H9 (cell line): ENCODE measurements around the gene DHCR7. TPM values are rescaled to one million over a fixed set of nuclear protein-coding genes. Genes with fewer than 3 reads are reported as not detected.
A peak's percentile ranks its signal among the peaks of the same experiment; 100 is the strongest.

Experiments
- DNase-seq: peaks from one replicate; pipeline ENCODE4 v3.0.0-alpha.2; 2017
- H2AFZ ChIP-seq: one replicate; pipeline ENCODE4 v1.6.1; 2013; ENCODE audit warnings: mild to moderate bottlenecking, low read length, control low read depth, moderate library complexity
- H2AK5ac ChIP-seq: 2 replicates; pipeline ENCODE4 v1.6.1; 2013; ENCODE audit warnings: low read length, control low read depth, mixed read lengths; ENCODE audit not compliant: insufficient read length
- H2BK120ac ChIP-seq: one replicate; pipeline ENCODE4 v1.6.1; 2013; ENCODE audit warnings: low read depth, mild to moderate bottlenecking, low read length, control low read depth, inconsistent platforms; ENCODE audit not compliant: poor library complexity, severe bottlenecking
- H2BK12ac ChIP-seq: 2 replicates; pipeline ENCODE4 v1.6.1; 2013; ENCODE audit warnings: low read length, control low read depth, mixed read lengths, low read depth; ENCODE audit not compliant: insufficient read length
- H2BK15ac ChIP-seq: 2 replicates; pipeline ENCODE4 v1.6.1; 2013; ENCODE audit warnings: low read depth, low read length, control low read depth
- H2BK20ac ChIP-seq: one replicate; pipeline ENCODE4 v1.6.1; 2013; ENCODE audit warnings: low read depth, mild to moderate bottlenecking, low read length, control low read depth, inconsistent platforms; ENCODE audit not compliant: poor library complexity, severe bottlenecking
- H2BK5ac ChIP-seq: 2 replicates; pipeline ENCODE4 v1.6.1; 2013; ENCODE audit warnings: low read length, control low read depth, mixed read lengths; ENCODE audit not compliant: insufficient read length
- H3K14ac ChIP-seq: 2 replicates; pipeline ENCODE4 v1.6.1; 2013; ENCODE audit warnings: low read length, control low read depth; ENCODE audit not compliant: insufficient read depth
- H3K18ac ChIP-seq: 2 replicates; pipeline ENCODE4 v1.6.1; 2013; ENCODE audit warnings: low read depth, mild to moderate bottlenecking, mixed read lengths, low read length, control low read depth; ENCODE audit not compliant: insufficient read length
- H3K23ac ChIP-seq: 2 replicates; pipeline ENCODE4 v1.6.1; 2013; ENCODE audit warnings: low read length, control low read depth, mixed read lengths, low read depth; ENCODE audit not compliant: insufficient read length
- H3K23me2 ChIP-seq: 2 replicates; pipeline ENCODE4 v1.6.1; 2013; ENCODE audit warnings: low read depth, mild to moderate bottlenecking, mixed read lengths, low read length, control low read depth; ENCODE audit not compliant: insufficient read length, poor library complexity, severe bottlenecking
- H3K27ac ChIP-seq: 2 replicates; pipeline ENCODE4 v1.5.1; 2013; ENCODE audit warnings: low read length, control low read depth, mixed read lengths, low read depth; ENCODE audit not compliant: insufficient read length
- H3K27me3 ChIP-seq: 2 replicates; pipeline ENCODE4 v1.6.1; 2013; ENCODE audit warnings: low read length, control low read depth, inconsistent platforms; ENCODE audit not compliant: insufficient read depth
- H3K4ac ChIP-seq: 2 replicates; pipeline ENCODE4 v1.6.1; 2013; ENCODE audit warnings: low read depth, mild to moderate bottlenecking, control low read depth, inconsistent platforms, low read length, moderate library complexity
- H3K4me1 ChIP-seq: 2 replicates; pipeline ENCODE4 v1.6.1; 2013; ENCODE audit warnings: low read length, control low read depth, inconsistent platforms; ENCODE audit not compliant: insufficient read depth
- H3K4me2 ChIP-seq: 2 replicates; pipeline ENCODE4 v1.6.1; 2013; ENCODE audit warnings: low read length, control low read depth, mixed read lengths; ENCODE audit not compliant: insufficient read length, insufficient read depth
- H3K56ac ChIP-seq: 2 replicates; pipeline ENCODE4 v1.6.1; 2013; ENCODE audit warnings: low read depth, mild to moderate bottlenecking, mixed read lengths, low read length, control low read depth; ENCODE audit not compliant: insufficient read length
- H3K79me1 ChIP-seq: 2 replicates; pipeline ENCODE4 v1.6.1; 2013; ENCODE audit warnings: low read depth, mild to moderate bottlenecking, moderate library complexity, low read length, control low read depth, inconsistent platforms; ENCODE audit not compliant: insufficient read depth, poor library complexity, severe bottlenecking
- H3K79me2 ChIP-seq: 2 replicates; pipeline ENCODE4 v1.6.1; 2013; ENCODE audit warnings: low read length, control low read depth, inconsistent platforms; ENCODE audit not compliant: insufficient read depth
- H3K9ac ChIP-seq: 2 replicates; pipeline ENCODE4 v1.6.1; 2013; ENCODE audit warnings: low read length, control low read depth, mixed read lengths; ENCODE audit not compliant: insufficient read length; ENCODE audit errors: extremely low read depth
- H3K9me3 ChIP-seq: one replicate; pipeline ENCODE4 v1.6.1; 2013; ENCODE audit warnings: low read depth, low read length, inconsistent platforms; ENCODE audit not compliant: control insufficient read depth
- H3T11ph ChIP-seq: one replicate; pipeline ENCODE4 v1.6.1; 2013; ENCODE audit warnings: mild to moderate bottlenecking, low read length, control low read depth, inconsistent platforms
- H4K20me1 ChIP-seq: one replicate; pipeline ENCODE4 v1.6.1; 2013; ENCODE audit not compliant: control insufficient read depth, insufficient read length, insufficient read depth
- H4K5ac ChIP-seq: 2 replicates; pipeline ENCODE4 v1.6.1; 2013; ENCODE audit warnings: low read depth, mild to moderate bottlenecking, mixed read lengths, low read length, control low read depth; ENCODE audit not compliant: insufficient read length
- H4K8ac ChIP-seq: replicated peaks from 2 replicates; pipeline ENCODE4 v1.6.1; 2013; ENCODE audit warnings: low read length, control low read depth, mixed read lengths, low read depth; ENCODE audit not compliant: insufficient read length
- H4K91ac ChIP-seq: 2 replicates; pipeline ENCODE4 v1.6.1; 2013; ENCODE audit warnings: low read depth, mild to moderate bottlenecking, moderate library complexity, mixed read lengths, low read length, control low read depth; ENCODE audit not compliant: insufficient read length
- H3K27ac Mint-ChIP-seq, 3 experiments: 2 replicates in 2 of 3; 3 replicates in 1 of 3; pipeline ENCODE4 v1.8.0; 2020 to 2021; ENCODE audit warnings: mixed read lengths in 3 of 3, mild to moderate bottlenecking in 1 of 3, moderate library complexity in 1 of 3
- H3K27me3 Mint-ChIP-seq: 2 replicates; pipeline ENCODE4 v1.8.0; 2021; ENCODE audit warnings: low read depth, mild to moderate bottlenecking, moderate library complexity, mixed read lengths
- H3K36me3 Mint-ChIP-seq, 3 experiments: 2 replicates in 2 of 3; 3 replicates in 1 of 3; pipeline ENCODE4 v1.8.0; 2020 to 2021; ENCODE audit warnings: low read depth in 3 of 3, mixed read lengths in 3 of 3; ENCODE audit not compliant: insufficient read depth in 1 of 3
- H3K4me1 Mint-ChIP-seq, 2 experiments: 2 replicates each; pipeline ENCODE4 v1.8.0; 2020; ENCODE audit warnings: mixed read lengths in 2 of 2
- H3K4me3 Mint-ChIP-seq, 2 experiments: 2 replicates in 1 of 2; 3 replicates in 1 of 2; pipeline ENCODE4 v1.8.0; 2020 to 2021; ENCODE audit warnings: mild to moderate bottlenecking in 2 of 2, mixed read lengths in 2 of 2, moderate library complexity in 1 of 2
- H3K9me3 Mint-ChIP-seq, 2 experiments: 2 replicates in 1 of 2; 3 replicates in 1 of 2; pipeline ENCODE4 v1.8.0; 2020; ENCODE audit warnings: mild to moderate bottlenecking in 2 of 2, mixed read lengths in 2 of 2, moderate library complexity in 1 of 2
- CTCF ChIP-seq: fragments of 200-600 bp; sonication (generic); conservative IDR thresholded peaks from 3 replicates; pipeline ENCODE4 v1.8.0; 2021; ENCODE audit warnings: antibody characterized with exemption, mild to moderate bottlenecking
- WGBS: extraction: QIAGEN DNeasy Blood & Tissue Kit; methylation state at CpG from one replicate; pipeline ENCODE4 v1.1.7; 2013; ENCODE audit warnings: missing lambda C conversion rate, low lambda C conversion rate, mixed read lengths; ENCODE audit not compliant: insufficient read length; ENCODE audit errors: extremely low coverage; 5-methylcytosine and 5-hydroxymethylcytosine counted together
- total RNA-seq: library from RNA; stranded (reverse); gene quantifications from 2 replicates; pipeline ENCODE4 v1.2.1, GENCODE V29; 2021

The DHCR7 gene
- total RNA-seq, 1 experiment from 2014 or later: 124 TPM

DNA sequence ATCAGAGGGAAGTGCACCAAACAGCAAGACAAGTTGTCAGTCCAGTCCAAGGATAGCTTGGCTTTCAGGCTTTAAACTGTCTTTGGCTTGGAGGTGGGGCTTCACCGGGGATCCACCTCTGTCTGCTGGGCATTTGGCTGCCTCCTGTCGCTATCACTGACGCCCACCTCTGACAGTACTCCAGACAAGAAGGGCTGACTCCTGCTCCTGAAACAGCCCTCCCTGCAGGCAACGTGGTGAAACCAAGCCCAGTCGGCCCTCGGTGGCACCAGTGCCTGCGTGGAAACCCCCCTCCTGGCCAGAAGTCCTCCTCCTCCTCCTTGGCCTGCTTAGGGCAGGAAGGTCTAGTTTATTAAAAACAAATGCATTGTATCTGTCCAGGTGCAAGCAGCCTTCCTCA lies 16.9 kb downstream of the DHCR7 start:
- no peak for DNase-seq

More for the DNA sequence above, 16.9 kb downstream of the DHCR7 start:
- no peak overlapping the region for H2BK20ac ChIP-seq
- H2BK15ac ChIP-seq: no peak overlapping the region
- H3K4ac ChIP-seq: no peak overlapping the region
- WGBS: no CpG with 5 or more reads among the region's 7 CpGs
- Mint-ChIP-seq H3K4me1 (peaks cover 4 to 7% of the 10 kb centered on the region in 2 experiments; a peak in 3 of 4 replicates), H3K36me3 (peaks cover 7 to 24% (median 15%) of the 10 kb centered on the region in 3 experiments; a peak in 6 of 7 replicates), H3K27ac (peak overlapping the region in 1 of 3 experiments; percentile 32; a peak in 2 of 7 replicates), H3K4me3 (no peak overlapping the region), H3K27me3 (no peaks in the 10 kb centered on the region; the same call in 1 of the 2 replicates), H3K9me3 (peaks cover 0 to 7% of the 10 kb centered on the region in 2 experiments; a peak in 3 of 5 replicates)
- H2BK120ac ChIP-seq: no peak overlapping the region
- no peak overlapping the region for H3K23ac ChIP-seq
- H3K9ac ChIP-seq: no peak overlapping the region
- no peaks in the 10 kb centered on the region for H3K79me1 ChIP-seq
- H4K20me1 ChIP-seq: no peaks in the 10 kb centered on the region
- no peaks in the 10 kb centered on the region for H3K9me3 ChIP-seq
- no peaks in the 10 kb centered on the region for H3K23me2 ChIP-seq
- no peak overlapping the region for H3K56ac ChIP-seq
- no peak overlapping the region for H2AFZ ChIP-seq
- no peak overlapping the region for H3K27ac ChIP-seq
- no peak overlapping the region for H2BK5ac ChIP-seq
- H2BK12ac ChIP-seq: no peak overlapping the region
- H4K91ac ChIP-seq: no peak overlapping the region
- no peak overlapping the region for H4K8ac ChIP-seq
- no peak for TF ChIP-seq CTCF
- H3K4me1 ChIP-seq: no peaks in the 10 kb centered on the region
- H3K14ac ChIP-seq: no peak overlapping the region
- no peak overlapping the region for H3T11ph ChIP-seq
- H4K5ac ChIP-seq: no peak overlapping the region
- no peaks in the 10 kb centered on the region for H3K79me2 ChIP-seq
- H3K4me2 ChIP-seq: no peak overlapping the region
- no peak overlapping the region for H2AK5ac ChIP-seq
- H3K18ac ChIP-seq: no peak overlapping the region
- no peaks in the 10 kb centered on the region for H3K27me3 ChIP-seq
